Endodermal cell (in vitro differentiated cells): ENCODE results near the gene ANKRD39. TPM values are rescaled to one million over a fixed set of nuclear protein-coding genes. Genes with fewer than 3 reads are reported as not detected.
A peak's percentile ranks its signal among the peaks of the same experiment; 100 is the strongest.

ENCODE experiments used
- DNase-seq: peaks from one replicate; pipeline ENCODE4 v3.0.0-alpha.2; 2017
- H3K27ac ChIP-seq: 2 replicates; pipeline ENCODE4 v1.5.1; 2013; ENCODE audit warnings: mild to moderate bottlenecking, low read depth, low read length, moderate library complexity
- H3K27me3 ChIP-seq: 2 replicates; pipeline ENCODE4 v1.6.1; 2013; ENCODE audit warnings: mild to moderate bottlenecking, low read length, moderate library complexity; ENCODE audit not compliant: insufficient read depth, control insufficient read depth, poor library complexity, severe bottlenecking
- H3K36me3 ChIP-seq: 2 replicates; pipeline ENCODE4 v1.7.0; 2013; ENCODE audit warnings: mild to moderate bottlenecking, low read length, moderate library complexity; ENCODE audit not compliant: control insufficient read depth, insufficient read depth
- H3K4me1 ChIP-seq: one replicate; pipeline ENCODE4 v1.7.0; 2013; ENCODE audit warnings: low read length; ENCODE audit not compliant: control insufficient read depth, insufficient read depth
- H3K4me3 ChIP-seq: 2 replicates; pipeline ENCODE4 v1.5.1; 2013; ENCODE audit warnings: mild to moderate bottlenecking, low read length, moderate library complexity
- H3K9ac ChIP-seq: 2 replicates; pipeline ENCODE4 v1.6.1; 2013; ENCODE audit warnings: mild to moderate bottlenecking, low read length, moderate library complexity; ENCODE audit not compliant: poor library complexity, severe bottlenecking; ENCODE audit errors: extremely low read depth
- H3K9me3 ChIP-seq: 2 replicates; pipeline ENCODE4 v1.6.1; 2013; ENCODE audit warnings: mild to moderate bottlenecking, low read length, moderate library complexity; ENCODE audit not compliant: control insufficient read depth
- H3K27ac Mint-ChIP-seq: 2 replicates; pipeline ENCODE4 v1.8.0; 2020; ENCODE audit warnings: mixed read lengths
- H3K27me3 Mint-ChIP-seq: 2 replicates; pipeline ENCODE4 v1.8.0; 2021; ENCODE audit warnings: mild to moderate bottlenecking, mixed read lengths; ENCODE audit not compliant: insufficient read depth
- H3K36me3 Mint-ChIP-seq: 2 replicates; pipeline ENCODE4 v1.8.0; 2020; ENCODE audit warnings: low read depth, mixed read lengths
- H3K4me1 Mint-ChIP-seq: 2 replicates; pipeline ENCODE4 v1.8.0; 2020; ENCODE audit warnings: mixed read lengths
- H3K4me3 Mint-ChIP-seq: 2 replicates; pipeline ENCODE4 v1.8.0; 2020; ENCODE audit warnings: mild to moderate bottlenecking, moderate library complexity, mixed read lengths
- H3K9me3 Mint-ChIP-seq: 2 replicates; pipeline ENCODE4 v1.8.0; 2020; ENCODE audit warnings: mild to moderate bottlenecking, mixed read lengths
- CTCF ChIP-seq: fragments of 200-600 bp; sonication (generic); conservative IDR thresholded peaks from 2 replicates; pipeline ENCODE4 v1.5.0; 2021; ENCODE audit warnings: antibody characterized with exemption, mild to moderate bottlenecking
- WGBS, 2 experiments: methylation state at CpG; one replicate each; pipeline versions ENCODE4 v1.1.5 to v1.1.7; 2013; ENCODE audit warnings: missing lambda C conversion rate in 2 of 2, mixed read lengths in 1 of 2; ENCODE audit not compliant: insufficient coverage in 1 of 2, insufficient read length in 1 of 2; 5-methylcytosine and 5-hydroxymethylcytosine counted together
- total RNA-seq, 2 donors: library from RNA; stranded (reverse); fragmentation: NEBNext Ultra II Directional in 1 of 2; extraction: Animal tissue kit (Norgen Biotek cat#: 25700) in 1 of 2; gene quantifications; 2 replicates in 1 of 2; 3 replicates in 1 of 2; pipeline ENCODE4 v1.2.1, GENCODE V29; 2021

The ANKRD39 gene
- total RNA-seq, 2 donors from 2014 or later: 14.6 to 16.7 TPM

- Mint-ChIP-seq H3K27ac (peak overlapping the region; percentile 26), H3K9me3 (no peaks in the 10 kb centered on the region), H3K27me3 (peaks cover 2% of the 10 kb centered on the region), H3K4me1 (peaks cover 50% of the 10 kb centered on the region), H3K36me3 (no peaks in the 10 kb centered on the region), H3K4me3 (no peak overlapping the region)
- peaks cover 26% of the 10 kb centered on the region for H3K4me1 ChIP-seq
- TF ChIP-seq CTCF: no peak
- no peaks in the 10 kb centered on the region for H3K36me3 ChIP-seq
- no peaks in the 10 kb centered on the region for H3K27me3 ChIP-seq
- WGBS, 2 experiments: 86 to 94% methylated on average over 12 to 18 of the region's 18 CpGs
- DNase-seq: no peak
- no peak overlapping the region for H3K4me3 ChIP-seq
- H3K9me3 ChIP-seq: no peaks in the 10 kb centered on the region
- H3K9ac ChIP-seq: no peak overlapping the region
- no peak overlapping the region for H3K27ac ChIP-seq
Observed at GRCh38 chr2:96874198-96874831, 16.5 kb upstream of the ANKRD39 start.

GRCh38 chr2:96873651-96874096 lies 15.9 kb upstream of the ANKRD39 start:
- TF ChIP-seq CTCF: no peak
- no peaks in the 10 kb centered on the region for H3K27me3 Mint-ChIP-seq
- Histone ChIP-seq H3K36me3 (no peaks in the 10 kb centered on the region), H3K9me3 (no peaks in the 10 kb centered on the region), H3K4me3 (no peak overlapping the region), H3K27ac (no peak overlapping the region), H3K27me3 (no peaks in the 10 kb centered on the region), H3K9ac (no peak overlapping the region), H3K4me1 (peaks cover 26% of the 10 kb centered on the region)
- peak; percentile 56 for DNase-seq
- H3K4me3 Mint-ChIP-seq: no peak overlapping the region
- peak overlapping the region; percentile 26 for H3K27ac Mint-ChIP-seq
- 84 to 88% methylated on average over 4 to 8 of the region's 8 CpGs for WGBS, 2 experiments
- peaks cover 50% of the 10 kb centered on the region for H3K4me1 Mint-ChIP-seq
- no peaks in the 10 kb centered on the region for H3K9me3 Mint-ChIP-seq
- H3K36me3 Mint-ChIP-seq: no peaks in the 10 kb centered on the region

GRCh38 chr2:96872591-96873349 lies 15.0 kb upstream of the ANKRD39 start:
- Mint-ChIP-seq H3K4me1 (peaks cover 54% of the 10 kb centered on the region), H3K4me3 (no peak overlapping the region), H3K9me3 (no peaks in the 10 kb centered on the region), H3K36me3 (no peaks in the 10 kb centered on the region), H3K27me3 (no peaks in the 10 kb centered on the region), H3K27ac (peak overlapping the region; percentile 44)
- peaks cover 26% of the 10 kb centered on the region for H3K4me1 ChIP-seq
- H3K27me3 ChIP-seq: no peaks in the 10 kb centered on the region
- peak; percentile 78 for DNase-seq
- 68 to 79% methylated on average over 9 to 14 of the region's 14 CpGs for WGBS, 2 experiments
- no peaks in the 10 kb centered on the region for H3K9me3 ChIP-seq
- no peak overlapping the region for H3K4me3 ChIP-seq
- no peaks in the 10 kb centered on the region for H3K36me3 ChIP-seq
- TF ChIP-seq CTCF: no peak
- no peak overlapping the region for H3K27ac ChIP-seq
- H3K9ac ChIP-seq: no peak overlapping the region
